Thoracic aorta endothelial cell (primary cell): Measurements from ENCODE around the gene PRH2. TPM values are rescaled to one million over a fixed set of nuclear protein-coding genes. Genes with fewer than 3 reads are reported as not detected.

Experiments
- total RNA-seq: library from RNA; depleted of rRNA; stranded (reverse); fragments of >200 nt; gene quantifications from 2 replicates; pipeline ENCODE4 v1.2.3, GENCODE V29; 2012

PRH2 gene
- total RNA-seq = not detected in 2 replicates

DNA sequence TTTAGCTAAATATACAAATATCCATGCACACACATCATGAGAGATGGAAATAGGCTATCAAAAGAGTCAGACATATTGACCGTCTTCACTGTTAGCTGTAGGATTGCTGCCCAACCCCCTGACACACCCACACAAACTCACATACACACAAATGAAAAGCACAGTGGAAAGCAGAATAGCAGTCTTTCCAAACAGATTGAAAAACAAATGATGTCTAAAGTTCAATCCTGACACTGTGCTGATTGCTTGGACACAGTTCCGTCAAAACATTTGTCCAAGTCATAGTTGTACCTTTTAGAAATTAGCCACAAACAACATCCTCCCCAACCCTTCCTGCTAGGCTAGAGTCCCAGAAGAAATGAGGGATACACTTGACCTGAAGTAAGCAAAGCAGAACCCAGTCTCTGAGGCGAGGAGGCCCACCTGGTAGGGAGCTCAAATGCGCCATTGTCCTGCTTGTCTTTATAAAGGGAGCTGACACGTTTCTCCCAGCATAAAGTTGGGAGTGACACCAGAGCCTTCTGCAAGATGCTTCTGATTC lies at the start of gene PRH2:
TSS of gene PRH2 (plus strand) at position 491 of the 541 bp plus-strand sequence. CDS start at position 529, 38 bp downstream.

DNA sequence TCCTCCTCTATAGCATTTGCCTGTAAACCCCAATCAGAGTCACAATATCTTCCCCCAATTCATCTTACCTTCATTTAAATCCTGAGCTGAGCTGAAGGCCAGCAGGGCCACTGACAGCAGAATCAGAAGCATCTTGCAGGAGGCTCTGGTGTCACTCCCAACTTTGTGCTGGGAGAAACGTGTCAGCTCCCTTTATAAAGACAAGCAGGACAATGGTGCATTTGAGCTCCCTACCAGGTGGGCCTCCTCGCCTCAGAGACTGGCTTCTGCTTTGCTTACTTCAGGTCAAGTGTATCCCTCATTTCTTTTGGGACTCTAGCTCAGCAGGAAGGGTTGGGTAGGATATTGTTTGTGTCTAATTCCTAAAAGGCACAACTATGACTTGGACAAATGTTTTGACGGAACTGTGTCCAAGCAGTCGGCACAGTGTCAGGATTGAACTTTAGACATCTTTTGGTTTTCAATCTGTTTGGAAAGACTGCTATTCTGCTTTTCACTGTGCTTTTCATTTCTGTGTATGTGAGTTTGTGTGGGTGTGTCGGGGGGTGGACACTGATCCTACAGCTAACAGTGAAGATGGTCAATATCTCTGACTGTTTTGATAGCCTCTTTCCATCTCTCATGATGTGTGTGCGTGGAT lies 44.8 kb upstream of the PRH2 start, which contains the start of gene PRH1:
TSS of gene PRH1 (minus strand) at position 170 of the 640 bp plus-strand sequence. CDS start at position 132, 38 bp downstream.

DNA sequence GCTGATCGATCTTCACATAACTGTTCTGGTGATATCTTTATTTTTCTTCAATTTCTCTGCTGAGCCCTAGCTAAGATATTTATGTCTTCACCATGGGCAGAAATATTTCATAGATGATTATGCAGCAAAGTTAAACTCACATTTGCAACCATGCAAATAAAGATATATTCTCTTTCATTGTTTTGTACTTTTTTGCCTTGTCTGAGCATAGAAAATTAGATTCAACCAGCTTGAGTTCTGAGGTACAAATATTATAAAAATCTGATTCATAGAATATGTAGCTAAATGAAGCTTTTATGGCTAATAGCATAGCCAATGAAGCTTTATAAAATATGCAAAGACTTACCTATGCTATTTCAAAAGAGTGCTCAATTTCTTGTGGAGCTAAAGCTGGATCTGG lies 19.6 kb upstream of the PRH2 start, which contains the start of gene TAS2R13:
TSS of gene TAS2R13 (minus strand) at position 101 of the 400 bp plus-strand sequence. CDS start 264 bp downstream, outside the sequence.

DNA sequence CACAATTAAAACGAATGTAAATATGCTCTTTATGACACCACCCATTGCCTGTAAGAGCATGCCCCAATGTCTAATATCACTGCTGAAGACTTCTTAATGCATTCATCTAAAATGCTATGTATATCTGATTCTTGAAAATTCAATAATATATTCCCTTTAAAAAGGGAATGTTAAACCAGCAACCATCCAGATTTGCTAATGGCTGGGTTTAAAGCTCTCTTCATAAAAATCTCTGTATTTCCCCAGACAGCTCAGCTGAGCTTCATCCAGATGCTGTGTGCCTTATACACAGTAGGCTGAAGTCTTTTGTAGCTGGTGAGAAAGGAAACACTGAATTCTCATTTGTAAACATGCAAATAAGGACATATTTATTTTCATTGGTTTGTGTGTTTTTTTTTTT lies 10.1 kb downstream of the PRH2 start, which contains the start of gene TAS2R14:
TSS of gene TAS2R14 (minus strand) at position 101 of the 400 bp plus-strand sequence. CDS start at position 45, 56 bp downstream.

Other genes starting within 250 kb of the PRH2 start
- gene YBX3, start 205.9 kb upstream of the PRH2 start, total RNA-seq = 395 and 439 TPM in 2 replicates
- gene TAS2R7, start 126.6 kb upstream of the PRH2 start, total RNA-seq = 0.13 and 0.14 TPM in 2 replicates
- gene TAS2R8, start 122.0 kb upstream of the PRH2 start, total RNA-seq = not detected in 2 replicates
- 0.13 TPM in 1 of 2 replicates, not detected in the other for gene TAS2R9, start 119.1 kb upstream of the PRH2 start, total RNA-seq
- 1.1 TPM in 2 replicates for gene TAS2R10, start 102.9 kb upstream of the PRH2 start, total RNA-seq
- gene PRR4, start 79.8 kb upstream of the PRH2 start, total RNA-seq = 1.9 and 2.3 TPM in 2 replicates
- 22.9 and 38.6 TPM in 2 replicates for gene PRH1, start 45.0 kb upstream of the PRH2 start, total RNA-seq
- gene TAS2R13, start 19.7 kb upstream of the PRH2 start, total RNA-seq = 2.9 and 5.2 TPM in 2 replicates
- 4.9 and 6.8 TPM in 2 replicates for gene TAS2R14, start 10.0 kb downstream of the PRH2 start, total RNA-seq
- 6.0 and 6.9 TPM in 2 replicates for gene TAS2R50, start 57.7 kb downstream of the PRH2 start, total RNA-seq
- 7.2 and 8.6 TPM in 2 replicates for gene TAS2R20, start 69.1 kb downstream of the PRH2 start, total RNA-seq
- 9.8 and 13.0 TPM in 2 replicates for gene TAS2R19, start 93.4 kb downstream of the PRH2 start, total RNA-seq
- gene TAS2R31, start 102.2 kb downstream of the PRH2 start, total RNA-seq = 12.5 and 12.6 TPM in 2 replicates
- 6.3 and 9.4 TPM in 2 replicates for gene TAS2R46, start 133.1 kb downstream of the PRH2 start, total RNA-seq
- 10.2 TPM in 1 of 2 replicates, not detected in the other for gene TAS2R43, start 163.1 kb downstream of the PRH2 start, total RNA-seq
- gene TAS2R30, start 205.4 kb downstream of the PRH2 start, total RNA-seq = 14.9 and 15.2 TPM in 2 replicates
- gene SMIM10L1, start 242.0 kb downstream of the PRH2 start, total RNA-seq = 9.0 and 9.7 TPM in 2 replicates